Stomach smooth muscle (tissue), 2 donors: ENCODE measurements around the gene HSF4.
A peak's percentile ranks its signal among the peaks of the same experiment; 100 is the strongest.

Experiments used
- H3K27ac ChIP-seq: one replicate; pipeline ENCODE4 v1.7.0; 2013; ENCODE audit warnings: mild to moderate bottlenecking, low read length, inconsistent platforms
- H3K27me3 ChIP-seq, 2 donors: one replicate each; pipeline ENCODE4 v1.7.0; 2013; ENCODE audit warnings: low read length in 2 of 2; ENCODE audit not compliant: insufficient read depth in 2 of 2, control insufficient read depth in 1 of 2
- H3K36me3 ChIP-seq, 2 donors: one replicate each; pipeline ENCODE4 v1.7.0; 2013; ENCODE audit warnings: low read length in 2 of 2; ENCODE audit not compliant: control insufficient read depth in 2 of 2, insufficient read depth in 2 of 2
- H3K4me1 ChIP-seq: one replicate; pipeline ENCODE4 v1.7.0; 2013; ENCODE audit warnings: low read length; ENCODE audit not compliant: control insufficient read depth, insufficient read depth
- H3K4me3 ChIP-seq, 2 donors: one replicate each; pipeline ENCODE4 v1.7.0; 2013; ENCODE audit warnings: low read length in 2 of 2
- H3K9ac ChIP-seq, 2 donors: one replicate each; pipeline ENCODE4 v1.7.0; 2013; ENCODE audit warnings: low read length in 2 of 2, mild to moderate bottlenecking in 1 of 2
- H3K9me3 ChIP-seq, 2 donors: one replicate each; pipeline ENCODE4 v1.7.0; 2013; ENCODE audit warnings: low read length in 2 of 2; ENCODE audit not compliant: control insufficient read depth in 2 of 2
- donor health status: healthy.
- donor health status: Pancreatic carcinoma.

The HSF4 gene

DNA sequence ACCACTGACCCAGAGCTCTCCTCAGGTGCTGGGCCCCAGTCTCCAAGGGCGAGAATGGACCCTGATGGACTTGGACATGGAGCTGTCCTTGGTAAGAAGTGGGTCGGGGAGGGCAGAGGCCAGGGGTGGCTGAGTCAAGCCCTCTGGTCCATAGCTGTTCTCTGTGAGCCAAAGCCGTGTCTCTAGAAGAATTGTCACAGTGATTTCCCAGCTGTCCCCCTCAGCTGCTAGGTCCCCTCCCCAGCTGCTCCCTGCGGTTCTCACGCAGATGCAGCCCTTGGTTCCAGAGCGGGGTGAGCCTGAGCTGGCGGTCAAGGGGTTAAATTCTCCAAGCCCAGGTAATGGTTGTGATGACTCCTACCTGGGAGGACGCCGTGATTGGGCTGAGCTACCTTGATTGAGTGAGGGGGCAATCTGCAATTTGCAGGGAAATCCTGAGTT, 4.5 kb downstream of the HSF4 start:
- H3K4me1 ChIP-seq: peaks cover 64% of the 10 kb centered on the region
- peaks cover 0 to 2% of the 10 kb centered on the region in 2 donors for H3K36me3 ChIP-seq
- peak overlapping the region in 1 of 2 donors; percentile 78 for H3K4me3 ChIP-seq
- peak overlapping the region; percentile 41 to 78 for H3K9ac ChIP-seq
- H3K9me3 ChIP-seq: no peaks in the 10 kb centered on the region
- H3K27ac ChIP-seq: peak overlapping the region; percentile 97
- H3K27me3 ChIP-seq: peaks cover 6 to 20% of the 10 kb centered on the region in 2 donors

DNA sequence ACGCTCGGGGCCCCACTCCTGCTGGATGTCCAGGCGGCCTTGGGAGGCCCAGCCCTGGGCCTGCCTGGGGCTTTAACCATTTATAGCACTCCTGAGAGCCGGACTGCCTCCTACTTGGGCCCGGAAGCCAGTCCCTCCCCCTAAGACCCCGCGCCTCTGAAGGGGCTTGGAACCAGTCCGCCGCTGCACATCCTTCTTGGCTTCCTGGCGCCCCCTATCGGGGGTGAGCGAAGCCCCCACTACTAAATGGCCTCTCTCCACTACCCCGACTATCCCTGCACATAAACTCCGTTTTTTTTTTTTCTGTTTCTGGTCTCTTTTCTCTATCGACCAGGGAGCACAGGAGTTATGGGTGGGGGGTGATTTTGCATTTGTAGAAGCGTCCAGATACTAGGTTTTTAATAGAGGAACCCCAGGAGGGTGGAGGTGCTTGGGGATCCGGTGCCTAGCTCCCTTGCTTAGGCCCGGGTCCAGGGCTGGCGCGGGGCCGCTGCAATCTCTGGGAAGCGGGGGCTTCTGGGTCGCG, 5.2 kb downstream of the HSF4 start:
- Histone ChIP-seq H3K27me3 (peaks cover 6 to 14% of the 10 kb centered on the region in 2 donors), H3K27ac (peak overlapping the region; percentile 97), H3K36me3 (peaks cover 0 to 2% of the 10 kb centered on the region in 2 donors), H3K4me1 (peaks cover 66% of the 10 kb centered on the region), H3K9ac (peak overlapping the region; percentile 41 to 78), H3K9me3 (no peaks in the 10 kb centered on the region), H3K4me3 (peak overlapping the region; percentile 52 to 78)

DNA sequence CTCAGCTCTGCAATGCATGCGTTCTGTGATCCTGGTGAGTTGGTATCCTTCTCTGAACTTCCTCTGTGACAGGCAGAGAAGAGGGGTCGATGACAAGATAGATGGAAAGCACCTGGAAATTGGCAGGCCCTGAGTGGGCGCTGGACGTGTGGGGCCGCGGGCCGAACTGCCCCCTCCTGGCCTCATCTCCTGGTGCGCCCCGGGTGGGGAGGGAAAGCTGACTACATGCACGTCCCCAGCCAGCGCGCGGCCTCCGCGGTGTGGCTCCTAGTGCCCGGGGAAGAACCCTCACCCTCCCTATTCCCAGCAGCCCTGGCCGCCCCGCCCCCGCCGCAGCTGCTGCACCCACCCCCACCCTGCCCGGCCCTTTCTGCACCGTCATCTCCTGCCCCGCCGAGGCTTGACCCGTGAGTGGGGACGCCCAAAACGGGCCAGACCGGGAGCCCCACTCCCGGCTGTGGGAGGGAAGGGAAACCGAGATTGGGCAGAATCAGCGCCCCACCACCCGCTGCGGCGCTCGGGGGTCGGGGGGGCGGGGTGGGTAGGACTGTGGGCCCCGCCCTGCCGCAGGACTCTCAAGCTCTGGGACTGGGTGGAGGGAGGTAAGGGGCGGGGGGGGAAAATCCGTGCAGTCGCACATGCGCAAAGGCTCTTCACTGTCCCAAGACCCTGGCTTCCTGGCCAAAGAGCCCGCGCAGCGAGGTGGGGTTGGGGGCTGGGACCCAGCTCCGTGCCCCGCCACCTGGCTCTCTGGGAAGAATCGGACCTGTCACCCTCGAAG, 5.8 kb downstream of the HSF4 start, which contains the start of gene NOL3:
NOL3 (plus strand) TSS at position 371 of the 781 bp plus-strand sequence.
- Histone ChIP-seq H3K9me3 (no peaks in the 10 kb centered on the region), H3K4me1 (peaks cover 66% of the 10 kb centered on the region), H3K36me3 (peaks cover 0 to 5% of the 10 kb centered on the region in 2 donors), H3K27me3 (peaks cover under 1 to 8% of the 10 kb centered on the region in 2 donors), H3K4me3 (peak within 1 kb of the TSS; percentile 55 to 78), H3K27ac (peak within 1 kb of the TSS; percentile 97), H3K9ac (peak within 1 kb of the TSS; percentile 74 to 87)

DNA sequence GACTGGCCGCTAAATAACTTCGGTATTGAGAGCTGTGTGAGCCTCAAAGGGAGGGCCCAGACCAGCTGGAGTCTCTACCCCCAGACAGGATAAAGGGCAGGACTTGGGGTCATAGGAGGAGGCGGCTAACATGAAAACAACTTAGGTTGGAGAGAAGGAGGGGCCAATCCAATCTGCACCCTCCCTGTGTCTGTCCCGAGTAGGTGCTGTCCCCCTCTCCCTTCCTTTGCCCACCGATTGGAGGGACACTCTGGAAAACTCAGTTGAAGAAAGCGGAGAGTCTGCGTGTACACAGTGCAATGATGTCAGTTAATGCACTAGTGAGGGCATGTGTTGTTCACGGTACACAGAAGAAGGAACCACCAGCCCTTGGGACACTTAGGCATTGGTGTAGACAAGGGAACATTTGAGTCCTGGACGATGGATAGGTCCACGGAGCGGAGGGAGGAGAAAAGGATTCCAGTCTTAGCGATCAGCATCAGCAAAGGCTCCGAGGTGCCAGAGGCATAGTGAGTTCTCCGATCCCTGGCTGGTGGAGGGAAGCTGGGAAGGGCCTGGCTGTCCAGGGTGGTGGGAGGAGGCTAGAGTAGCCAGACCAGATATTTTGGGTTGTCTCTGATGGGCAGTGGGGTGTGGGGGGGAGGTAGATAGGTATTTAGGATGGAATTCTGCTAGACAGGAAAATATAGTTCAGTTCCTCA, 6.6 kb downstream of the HSF4 start:
- H3K9ac ChIP-seq: peak overlapping the region; percentile 74 to 87
- H3K27me3 ChIP-seq: peaks cover 0 to 3% of the 10 kb centered on the region in 2 donors
- H3K4me1 ChIP-seq: peaks cover 65% of the 10 kb centered on the region
- H3K36me3 ChIP-seq: peaks cover 0 to 5% of the 10 kb centered on the region in 2 donors
- H3K9me3 ChIP-seq: no peaks in the 10 kb centered on the region
- H3K27ac ChIP-seq: peak overlapping the region; percentile 97
- peak overlapping the region; percentile 55 to 78 for H3K4me3 ChIP-seq

DNA sequence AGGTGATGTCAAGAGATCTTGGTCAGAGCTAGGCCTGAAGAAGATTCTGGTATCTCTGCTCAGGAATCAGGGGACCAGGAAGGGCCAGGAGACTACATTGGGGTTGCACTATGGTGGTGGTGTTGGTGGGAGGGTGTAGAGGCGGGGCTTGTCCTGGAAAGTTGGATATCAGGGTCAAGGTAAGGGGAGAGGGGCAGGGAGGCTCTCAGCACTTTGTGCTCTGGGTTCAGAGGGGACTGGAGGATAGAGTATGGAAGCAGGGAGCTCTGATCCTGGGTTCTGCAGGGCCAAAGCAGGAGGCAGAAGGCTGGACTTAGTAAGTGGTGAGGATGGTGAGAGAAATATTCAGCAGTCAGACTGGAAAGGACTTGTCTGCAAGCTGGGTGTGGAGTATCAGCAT, 8.8 kb downstream of the HSF4 start:
- H3K36me3 ChIP-seq: peaks cover 0 to 2% of the 10 kb centered on the region in 2 donors
- H3K27me3 ChIP-seq: no peaks in the 10 kb centered on the region
- H3K4me1 ChIP-seq: peaks cover 74% of the 10 kb centered on the region
- peak overlapping the region; percentile 57 to 76 for H3K4me3 ChIP-seq
- H3K9me3 ChIP-seq: no peaks in the 10 kb centered on the region
- peak overlapping the region; percentile 96 for H3K27ac ChIP-seq
- H3K9ac ChIP-seq: peak overlapping the region; percentile 53 to 88

DNA sequence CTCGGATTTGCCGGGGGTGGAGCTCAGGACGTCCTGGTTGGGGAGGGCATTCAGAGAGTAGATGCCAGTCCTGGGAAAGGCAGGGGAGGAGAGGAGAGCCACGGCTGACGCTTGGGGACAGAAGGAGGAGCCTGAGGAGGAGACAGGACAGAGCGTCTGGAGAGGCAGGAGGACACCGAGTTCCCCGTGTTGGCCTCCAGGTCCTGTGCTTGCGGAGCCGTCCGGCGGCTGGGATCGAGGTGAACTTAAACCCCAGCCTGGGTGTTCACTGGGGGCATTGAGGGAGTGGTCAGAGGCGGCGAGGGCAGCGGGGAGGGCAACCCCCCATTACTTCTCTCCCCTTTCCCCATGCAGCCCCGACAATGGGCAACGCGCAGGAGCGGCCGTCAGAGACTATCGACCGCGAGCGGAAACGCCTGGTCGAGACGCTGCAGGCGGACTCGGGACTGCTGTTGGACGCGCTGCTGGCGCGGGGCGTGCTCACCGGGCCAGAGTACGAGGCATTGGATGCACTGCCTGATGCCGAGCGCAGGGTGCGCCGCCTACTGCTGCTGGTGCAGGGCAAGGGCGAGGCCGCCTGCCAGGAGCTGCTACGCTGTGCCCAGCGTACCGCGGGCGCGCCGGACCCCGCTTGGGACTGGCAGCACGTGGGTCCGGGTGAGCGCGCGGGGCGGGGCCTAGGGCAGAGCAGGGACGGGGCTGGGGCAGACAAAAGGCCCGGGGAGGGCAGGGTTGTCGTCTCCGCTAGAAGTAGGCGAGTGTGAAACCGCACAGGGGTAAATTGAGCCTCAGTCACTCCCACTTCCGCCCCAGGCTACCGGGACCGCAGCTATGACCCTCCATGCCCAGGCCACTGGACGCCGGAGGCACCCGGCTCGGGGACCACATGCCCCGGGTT, 9.5 kb downstream of the HSF4 start:
- Histone ChIP-seq H3K27ac (peak overlapping the region; percentile 96), H3K27me3 (no peaks in the 10 kb centered on the region), H3K9me3 (no peaks in the 10 kb centered on the region), H3K4me1 (peaks cover 75% of the 10 kb centered on the region), H3K9ac (peak overlapping the region; percentile 53 to 88), H3K36me3 (peaks cover 0 to 2% of the 10 kb centered on the region in 2 donors), H3K4me3 (peak overlapping the region; percentile 57 to 76)

DNA sequence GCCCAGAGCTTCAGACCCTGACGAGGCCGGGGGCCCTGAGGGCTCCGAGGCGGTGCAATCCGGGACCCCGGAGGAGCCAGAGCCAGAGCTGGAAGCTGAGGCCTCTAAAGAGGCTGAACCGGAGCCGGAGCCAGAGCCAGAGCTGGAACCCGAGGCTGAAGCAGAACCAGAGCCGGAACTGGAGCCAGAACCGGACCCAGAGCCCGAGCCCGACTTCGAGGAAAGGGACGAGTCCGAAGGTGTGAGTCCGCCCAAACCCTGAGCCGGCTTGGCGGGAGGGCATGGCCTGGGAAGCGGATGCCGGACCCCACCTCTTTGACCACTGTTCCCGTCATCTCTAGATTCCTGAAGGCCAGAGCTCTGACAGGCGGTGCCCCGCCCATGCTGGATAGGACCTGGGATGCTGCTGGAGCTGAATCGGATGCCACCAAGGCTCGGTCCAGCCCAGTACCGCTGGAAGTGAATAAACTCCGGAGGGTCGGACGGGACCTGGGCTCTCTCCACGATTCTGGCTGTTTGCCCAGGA, 10.2 kb downstream of the HSF4 start:
- Histone ChIP-seq H3K36me3 (peaks cover 0 to 2% of the 10 kb centered on the region in 2 donors), H3K9me3 (no peaks in the 10 kb centered on the region), H3K27me3 (no peaks in the 10 kb centered on the region), H3K27ac (peak overlapping the region; percentile 96), H3K9ac (peak overlapping the region; percentile 46 to 73), H3K4me3 (peak overlapping the region; percentile 57 to 76), H3K4me1 (peaks cover 68% of the 10 kb centered on the region)

DNA sequence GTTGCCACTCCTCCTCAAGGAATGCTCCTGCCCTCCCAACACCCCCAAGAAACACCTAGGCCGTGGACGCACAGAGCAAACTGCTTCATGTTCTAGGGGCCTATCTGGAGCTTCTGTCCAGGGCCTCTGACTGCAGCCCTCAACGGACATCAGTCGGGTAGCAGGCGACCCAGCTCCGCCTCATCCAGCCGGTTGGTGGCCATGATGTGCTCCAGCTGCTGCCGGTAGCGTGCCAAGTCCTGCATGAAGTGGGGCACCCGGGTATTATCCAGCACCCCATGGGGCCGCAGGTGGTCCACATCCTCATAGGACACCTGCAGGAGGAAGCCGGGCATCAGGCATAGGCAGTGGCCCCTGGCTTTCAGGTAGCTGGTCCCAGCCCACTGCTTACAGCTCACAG, 12.1 kb downstream of the HSF4 start:
- H3K9me3 ChIP-seq: no peaks in the 10 kb centered on the region
- no peak overlapping the region for H3K4me3 ChIP-seq
- H3K27ac ChIP-seq: no peak overlapping the region
- H3K4me1 ChIP-seq: peaks cover 57% of the 10 kb centered on the region
- no peaks in the 10 kb centered on the region for H3K27me3 ChIP-seq
- H3K9ac ChIP-seq: no peak overlapping the region
- H3K36me3 ChIP-seq: peaks cover 0 to 2% of the 10 kb centered on the region in 2 donors

DNA sequence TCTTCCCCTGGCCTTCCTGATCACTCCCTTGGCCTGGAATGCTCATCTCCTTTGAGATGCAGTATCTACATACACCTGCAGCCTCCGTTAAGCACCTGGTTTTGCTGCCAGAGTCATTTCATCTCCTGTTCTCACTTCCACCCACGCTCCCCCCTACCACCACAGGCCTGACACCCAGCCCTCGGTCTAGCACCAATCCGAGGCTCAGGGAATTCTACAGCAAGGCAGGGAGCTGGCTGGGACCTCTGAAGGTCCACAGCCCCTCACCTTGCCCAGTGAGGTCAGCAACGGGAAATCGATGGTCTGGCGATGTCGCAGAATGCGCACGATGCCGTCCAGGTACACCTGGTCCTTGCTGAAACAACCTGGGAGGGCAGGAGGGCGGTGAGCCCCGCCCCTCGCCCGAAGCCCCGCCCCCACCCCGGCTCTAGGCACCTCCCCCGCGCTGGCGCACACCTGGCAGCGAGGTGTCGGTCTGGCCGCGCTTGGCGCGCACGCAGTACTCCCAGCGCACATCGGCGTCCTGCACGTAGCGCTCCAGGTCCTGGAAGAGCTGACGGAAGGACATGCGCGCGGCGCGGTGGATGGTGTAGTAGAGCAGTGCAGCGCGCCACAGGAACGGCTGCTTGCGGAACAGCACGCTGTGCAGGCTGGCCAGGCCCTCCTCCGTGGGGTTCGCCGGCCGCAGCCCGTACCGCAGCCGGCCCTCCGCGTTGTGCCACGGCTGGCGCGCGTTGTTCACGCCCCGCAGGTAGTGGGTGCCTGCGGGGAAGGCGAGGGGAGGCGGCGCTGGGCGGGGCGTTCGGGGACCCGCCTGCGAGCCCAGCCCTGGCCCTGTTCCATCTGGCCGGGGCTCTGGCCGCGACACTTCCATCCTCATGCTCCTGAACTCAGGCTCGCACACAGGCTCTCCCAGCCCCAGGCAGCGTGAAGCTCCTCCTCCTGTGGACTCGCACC, 13.5 kb downstream of the HSF4 start:
- H3K27me3 ChIP-seq: no peaks in the 10 kb centered on the region
- peaks cover 0 to 2% of the 10 kb centered on the region in 2 donors for H3K36me3 ChIP-seq
- peak overlapping the region; percentile 50 to 71 for H3K4me3 ChIP-seq
- no peak overlapping the region for H3K27ac ChIP-seq
- peaks cover 63% of the 10 kb centered on the region for H3K4me1 ChIP-seq
- H3K9me3 ChIP-seq: no peaks in the 10 kb centered on the region
- H3K9ac ChIP-seq: no peak overlapping the region
